K562 (cell line): ENCODE data around the gene ZNF792. TPM values are rescaled to one million over a fixed set of nuclear protein-coding genes. Genes with fewer than 3 reads are reported as not detected.

Experiments used
- ELK3 ChIP-seq: fragments of 450-650 bp; formaldehyde crosslinking; IDR thresholded peaks from 2 replicates; pipeline ENCODE4 v1.4.0; 2020; ENCODE audit warnings: mild to moderate bottlenecking
- FOSL1 ChIP-seq: fragments of 200-800 bp; sonication (Bioruptor generic); conservative IDR thresholded peaks from 2 replicates; pipeline ENCODE4 v1.6.1; 2016; ENCODE audit warnings: missing genetic modification characterization, missing compliant biosample characterization
- GATAD2B ChIP-seq: fragments of 450-650 bp; IDR thresholded peaks from 2 replicates; pipeline ENCODE4 v1.6.1; 2017; ENCODE audit warnings: mild to moderate bottlenecking, borderline replicate concordance
- HSF4 ChIP-seq: fragments of 250-450 bp; sonication (Bioruptor Pico); IDR thresholded peaks from 2 replicates; pipeline ENCODE4 v2.1.2; 2022; ENCODE audit warnings: mild to moderate bottlenecking, moderate library complexity, borderline replicate concordance
- KLF13 ChIP-seq: fragments of 450-650 bp; IDR thresholded peaks from 2 replicates; pipeline ENCODE4 v1.6.1; 2016; ENCODE audit warnings: missing genetic modification characterization, low read depth, mild to moderate bottlenecking, missing compliant biosample characterization, moderate library complexity, borderline replicate concordance
- OTX1 ChIP-seq: fragments of 450-650 bp; formaldehyde crosslinking; IDR thresholded peaks from 2 replicates; pipeline ENCODE4 v1.4.0; 2022; ENCODE audit warnings: mild to moderate bottlenecking
- PATZ1 ChIP-seq: fragments of 250-450 bp; sonication (Bioruptor Pico); IDR thresholded peaks from 2 replicates; pipeline ENCODE4 v1.5.0; 2020; ENCODE audit warnings: mild to moderate bottlenecking, borderline replicate concordance
- RFX7 ChIP-seq: fragments of 250-450 bp; sonication (Bioruptor Pico); IDR thresholded peaks from 2 replicates; pipeline ENCODE4 v1.5.1; 2021; ENCODE audit warnings: mild to moderate bottlenecking
- SAFB2 ChIP-seq: fragments of 200-400 bp; formaldehyde crosslinking; IDR thresholded peaks from 2 replicates; pipeline ENCODE4 v1.6.1; 2018; ENCODE audit warnings: borderline replicate concordance, low read length, low read depth, moderate library complexity; ENCODE audit not compliant: severe bottlenecking
- SMAD1 ChIP-seq: fragments of 150-350 bp; IDR thresholded peaks from 2 replicates; pipeline ENCODE4 v1.6.1; 2014; ENCODE audit warnings: low read length, low read depth; ENCODE audit not compliant: partially characterized antibody
- STAG1 ChIP-seq: sonication (generic); formaldehyde crosslinking; IDR thresholded peaks from 2 replicates; pipeline ENCODE4 v1.5.0; 2020; ENCODE audit warnings: missing genetic modification reagents, borderline replicate concordance
- ZC3H11A ChIP-seq: IDR thresholded peaks from 2 replicates; pipeline ENCODE4 v1.6.1; 2012; ENCODE audit warnings: low read depth, low read length, improper control_type of control experiment
- ZNF347 ChIP-seq: fragments of 450-650 bp; formaldehyde crosslinking; IDR thresholded peaks from 2 replicates; pipeline ENCODE4 v1.4.0; 2020; ENCODE audit warnings: low read depth, mild to moderate bottlenecking, moderate library complexity
- ZNF584 ChIP-seq: fragments of 200-800 bp; sonication (Bioruptor generic); IDR thresholded peaks from 2 replicates; pipeline ENCODE4 v1.6.1; 2016; ENCODE audit warnings: low read depth, mild to moderate bottlenecking, missing genetic modification characterization, missing compliant biosample characterization
- polyA plus RNA-seq, 8 experiments: library from polyadenylated mRNA; depleted of rRNA in 4 of 8; stranded (reverse) in 5 of 8; unstranded in 3 of 8; fragments of >200 nt; fragmentation: Nextera tagmentation in 2 of 8; fragmentation: Illumina TruSeq in 1 of 8; extraction: Ambion mirVana in 2 of 8; extraction: Trizol in 1 of 8; gene quantifications; 2 replicates each; pipeline versions ENCODE4 v1.2.1 to v1.2.3, GENCODE V29; 2011 to 2014; ENCODE audit warnings: inconsistent platforms in 1 of 8, missing spikeins in 1 of 8
- total RNA-seq, 7 experiments: library from RNA; depleted of rRNA in 6 of 7; stranded (reverse); fragments of >200 nt in 6 of 7; fragmentation: Illumina TruSeq in 2 of 7; extraction: Trizol in 2 of 7; gene quantifications; 2 replicates each; pipeline versions ENCODE4 v1.2.1 to v1.2.3, GENCODE V29; 2011 to 2021; ENCODE audit warnings: low replicate concordance in 1 of 7
- TF ChIP-seq, protein P1 (sequence below): sonication (generic); formaldehyde crosslinking; IDR thresholded peaks from 2 replicates; pipeline ENCODE4 v1.8.1; 2023; ENCODE audit warnings: mild to moderate bottlenecking, missing genetic modification reagents, moderate library complexity
- TF ChIP-seq, protein P2 (sequence below): fragments of 200-800 bp; sonication (Bioruptor generic); IDR thresholded peaks from 2 replicates; pipeline ENCODE4 v1.6.1; 2017; ENCODE audit warnings: missing genetic modification characterization, missing compliant biosample characterization
- TF ChIP-seq, protein P3 (sequence below): fragments of 250-450 bp; sonication (Bioruptor Pico); IDR thresholded peaks from 2 replicates; pipeline ENCODE4 v1.8.0; 2022; ENCODE audit warnings: inconsistent platforms

Gene ZNF792
- total and polyA plus RNA-seq, 9 of the 15 experiments (the other 6 are each of a cell fraction or from before 2014, with no cell fraction given): 3.3 to 16.5 (median 10.4) TPM

DNA sequence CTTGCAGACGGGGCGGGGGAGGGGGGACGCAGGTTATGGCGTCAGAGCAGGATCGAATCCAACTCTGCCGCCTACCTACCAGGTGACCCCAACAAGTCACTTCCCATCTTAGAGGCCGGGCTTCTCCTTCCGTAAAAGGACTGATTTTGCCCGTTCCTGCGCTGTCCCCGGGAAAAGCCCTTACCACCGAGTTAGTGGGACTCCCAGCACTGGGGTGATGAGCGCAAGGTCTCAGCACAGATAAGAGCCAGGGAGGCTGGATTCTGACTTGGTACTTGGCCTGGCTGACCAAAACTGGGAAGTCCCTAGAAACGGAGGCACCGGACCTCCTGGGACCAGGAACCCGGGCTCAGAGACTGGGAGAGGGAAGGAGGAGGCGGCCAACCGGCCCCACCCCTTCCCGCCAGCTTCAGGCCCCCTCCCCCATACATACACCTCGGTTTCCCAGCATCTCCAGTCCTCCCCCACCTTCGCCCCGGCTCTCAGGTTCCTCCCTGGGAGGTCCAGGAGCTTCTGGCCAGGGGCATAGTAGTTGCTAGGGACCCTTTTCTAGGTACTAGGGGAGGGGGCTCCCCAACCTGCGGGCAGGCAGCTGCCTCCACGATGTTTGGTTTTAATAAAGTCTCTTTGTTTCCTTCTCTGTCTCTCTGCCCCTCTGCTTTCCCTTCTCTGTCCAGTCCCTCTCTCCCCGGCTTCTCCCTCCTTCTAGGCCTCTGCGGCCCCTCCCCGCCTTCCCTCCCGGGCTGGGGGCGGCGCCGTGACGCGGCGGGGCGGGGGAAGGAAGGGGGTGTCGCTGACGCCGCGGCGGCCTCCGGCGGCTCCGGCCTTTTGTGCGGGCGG lies 35.7 kb upstream of the ZNF792 start, which contains the start of gene GRAMD1A (continued):
- TF ChIP-seq, protein P1, sequence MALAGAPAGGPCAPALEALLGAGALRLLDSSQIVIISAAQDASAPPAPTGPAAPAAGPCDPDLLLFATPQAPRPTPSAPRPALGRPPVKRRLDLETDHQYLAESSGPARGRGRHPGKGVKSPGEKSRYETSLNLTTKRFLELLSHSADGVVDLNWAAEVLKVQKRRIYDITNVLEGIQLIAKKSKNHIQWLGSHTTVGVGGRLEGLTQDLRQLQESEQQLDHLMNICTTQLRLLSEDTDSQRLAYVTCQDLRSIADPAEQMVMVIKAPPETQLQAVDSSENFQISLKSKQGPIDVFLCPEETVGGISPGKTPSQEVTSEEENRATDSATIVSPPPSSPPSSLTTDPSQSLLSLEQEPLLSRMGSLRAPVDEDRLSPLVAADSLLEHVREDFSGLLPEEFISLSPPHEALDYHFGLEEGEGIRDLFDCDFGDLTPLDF (CRISPR knock-in tag): no peak
- TF ChIP-seq ZNF347 (CRISPR knock-in tag): no peak
- no peak for TF ChIP-seq SMAD1
- TF ChIP-seq FOSL1 (tag): peak; percentile 39
- TF ChIP-seq STAG1: no peak
- no peak for TF ChIP-seq ZNF584 (CRISPR knock-in tag)
- no peak for TF ChIP-seq RFX7 (CRISPR knock-in tag)
- TF ChIP-seq HSF4 (CRISPR knock-in tag): no peak
- no peak for TF ChIP-seq SAFB2
- no peak for TF ChIP-seq GATAD2B
- TF ChIP-seq, protein P2, sequence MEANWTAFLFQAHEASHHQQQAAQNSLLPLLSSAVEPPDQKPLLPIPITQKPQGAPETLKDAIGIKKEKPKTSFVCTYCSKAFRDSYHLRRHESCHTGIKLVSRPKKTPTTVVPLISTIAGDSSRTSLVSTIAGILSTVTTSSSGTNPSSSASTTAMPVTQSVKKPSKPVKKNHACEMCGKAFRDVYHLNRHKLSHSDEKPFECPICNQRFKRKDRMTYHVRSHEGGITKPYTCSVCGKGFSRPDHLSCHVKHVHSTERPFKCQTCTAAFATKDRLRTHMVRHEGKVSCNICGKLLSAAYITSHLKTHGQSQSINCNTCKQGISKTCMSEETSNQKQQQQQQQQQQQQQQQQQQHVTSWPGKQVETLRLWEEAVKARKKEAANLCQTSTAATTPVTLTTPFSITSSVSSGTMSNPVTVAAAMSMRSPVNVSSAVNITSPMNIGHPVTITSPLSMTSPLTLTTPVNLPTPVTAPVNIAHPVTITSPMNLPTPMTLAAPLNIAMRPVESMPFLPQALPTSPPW (CRISPR knock-in tag): peak; percentile 97
- TF ChIP-seq ELK3 (CRISPR knock-in tag): no peak
- TF ChIP-seq OTX1 (CRISPR knock-in tag): peak; percentile 51; the same call in 1 of the 2 replicates
- no peak for TF ChIP-seq KLF13 (tag)
- TF ChIP-seq, protein P3, sequence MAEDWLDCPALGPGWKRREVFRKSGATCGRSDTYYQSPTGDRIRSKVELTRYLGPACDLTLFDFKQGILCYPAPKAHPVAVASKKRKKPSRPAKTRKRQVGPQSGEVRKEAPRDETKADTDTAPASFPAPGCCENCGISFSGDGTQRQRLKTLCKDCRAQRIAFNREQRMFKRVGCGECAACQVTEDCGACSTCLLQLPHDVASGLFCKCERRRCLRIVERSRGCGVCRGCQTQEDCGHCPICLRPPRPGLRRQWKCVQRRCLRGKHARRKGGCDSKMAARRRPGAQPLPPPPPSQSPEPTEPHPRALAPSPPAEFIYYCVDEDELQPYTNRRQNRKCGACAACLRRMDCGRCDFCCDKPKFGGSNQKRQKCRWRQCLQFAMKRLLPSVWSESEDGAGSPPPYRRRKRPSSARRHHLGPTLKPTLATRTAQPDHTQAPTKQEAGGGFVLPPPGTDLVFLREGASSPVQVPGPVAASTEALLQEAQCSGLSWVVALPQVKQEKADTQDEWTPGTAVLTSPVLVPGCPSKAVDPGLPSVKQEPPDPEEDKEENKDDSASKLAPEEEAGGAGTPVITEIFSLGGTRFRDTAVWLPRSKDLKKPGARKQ (CRISPR knock-in tag): no peak
- no peak for TF ChIP-seq PATZ1
- TF ChIP-seq ZC3H11A: no peak
